SU-DHL-6 (cell line): Measurements from ENCODE around the gene CYTH1.

Source experiments
- H2AFZ ChIP-seq: fragments of 200-600 bp; sonication (generic); 2 replicates; pipeline ENCODE4 v1.6.1; 2014; ENCODE audit warnings: low read depth, mild to moderate bottlenecking, moderate library complexity, mixed read lengths, antibody characterized with exemption, low read length; ENCODE audit not compliant: severe bottlenecking
- H3F3A ChIP-seq: fragments of 200-600 bp; shearing (Covaris generic); 2 replicates; pipeline ENCODE4 v1.6.0; 2016; ENCODE audit warnings: antibody characterized with exemption, mild to moderate bottlenecking; ENCODE audit not compliant: insufficient read depth
- H3K27ac ChIP-seq: fragments of 200-600 bp; sonication (generic); 2 replicates; pipeline ENCODE4 v1.5.1; 2016; ENCODE audit warnings: low read depth, mild to moderate bottlenecking, low read length, moderate library complexity, mixed read lengths
- H3K27me3 ChIP-seq: fragments of 200-600 bp; sonication (generic), shearing (Covaris generic); 2 replicates; pipeline ENCODE4 v1.6.0; 2014; ENCODE audit warnings: mild to moderate bottlenecking, low read length
- H3K36me3 ChIP-seq: fragments of 200-600 bp; sonication (generic); 2 replicates; pipeline ENCODE4 v1.6.1; 2014; ENCODE audit warnings: mild to moderate bottlenecking, low read length, mixed read lengths
- H3K4me2 ChIP-seq: fragments of 300-600, 200-600 bp; shearing (Covaris generic), sonication (generic); 2 replicates; pipeline ENCODE4 v1.6.0; 2014; ENCODE audit warnings: low read length, low read depth, mild to moderate bottlenecking; ENCODE audit not compliant: poor library complexity, severe bottlenecking
- H3K4me3 ChIP-seq: fragments of 200-600 bp; sonication (generic); 2 replicates; pipeline ENCODE4 v1.5.1; 2014; ENCODE audit warnings: antibody characterized with exemption, low read length, mild to moderate bottlenecking, mixed read lengths; ENCODE audit not compliant: insufficient read depth, poor library complexity, severe bottlenecking
- H3K79me2 ChIP-seq: fragments of 200-600 bp; sonication (generic); 2 replicates; pipeline ENCODE4 v1.6.1; 2014; ENCODE audit warnings: mild to moderate bottlenecking, low read length, moderate library complexity; ENCODE audit not compliant: insufficient read depth
- H3K9ac ChIP-seq: fragments of 200-600 bp; sonication (generic); 2 replicates; pipeline ENCODE4 v1.7.0; 2014; ENCODE audit warnings: mild to moderate bottlenecking, low read length
- H3K9me2 ChIP-seq: fragments of 200-600 bp; sonication (generic); replicated peaks from 2 replicates; pipeline ENCODE4 v1.6.1; 2014; ENCODE audit warnings: low read length; ENCODE audit not compliant: insufficient read depth
- H3K9me3 ChIP-seq: fragments of 200-600 bp; sonication (generic); 2 replicates; pipeline ENCODE4 v1.6.1; 2014; ENCODE audit warnings: low read length, mixed read lengths; ENCODE audit not compliant: insufficient read depth
- H4K20me1 ChIP-seq: fragments of 200-600 bp; sonication (generic); 2 replicates; pipeline ENCODE4 v1.6.1; 2014; ENCODE audit warnings: low read depth, mild to moderate bottlenecking, antibody characterized with exemption, low read length, moderate library complexity, mixed read lengths
- EZH2phosphoT487 ChIP-seq: fragments of 200-600 bp; sonication (generic), shearing (Covaris generic); conservative IDR thresholded peaks from 2 replicates; pipeline ENCODE4 v1.6.1; 2018; ENCODE audit warnings: mild to moderate bottlenecking, antibody characterized with exemption, low read length, moderate library complexity, mixed read lengths
- TF ChIP-seq, protein P1 (sequence below): fragments of 200-600 bp; sonication (generic); IDR thresholded peaks from one replicate; pipeline ENCODE4 v1.5.1; 2017; ENCODE audit warnings: antibody characterized with exemption, mild to moderate bottlenecking, low read length, moderate library complexity; ENCODE audit not compliant: insufficient read depth, poor library complexity, severe bottlenecking

CYTH1 gene

DNA sequence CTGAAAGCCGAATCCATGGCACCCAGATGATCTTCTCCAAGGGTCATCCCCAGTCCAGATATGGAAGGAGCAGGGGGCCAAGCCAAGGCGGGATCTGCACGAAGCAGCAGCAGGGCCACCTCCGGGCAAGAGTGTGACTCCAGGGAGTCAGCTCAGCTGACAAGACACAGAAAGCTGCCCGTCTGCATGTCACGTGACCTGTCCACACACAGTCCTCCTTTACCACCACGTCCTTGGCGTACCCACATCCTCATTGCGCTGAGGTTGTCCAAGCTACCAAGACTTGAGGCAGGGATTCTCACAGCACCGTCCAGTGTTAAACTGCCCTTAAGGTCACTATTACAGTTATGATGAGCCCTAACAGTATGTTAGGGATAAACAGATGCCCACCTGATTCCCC lies 11.3 kb upstream of the CYTH1 start:
- no peaks in the 10 kb centered on the region for H3F3A ChIP-seq
- H3K4me3 ChIP-seq, result no peak overlapping the region
- no peaks in the 10 kb centered on the region for H3K79me2 ChIP-seq
- H3K9me3 ChIP-seq, result no peaks in the 10 kb centered on the region
- no peaks in the 10 kb centered on the region for H3K27me3 ChIP-seq
- no peak overlapping the region for H3K27ac ChIP-seq
- H3K36me3 ChIP-seq, result no peaks in the 10 kb centered on the region
- no peak overlapping the region for H3K4me2 ChIP-seq
- TF ChIP-seq, protein P1, sequence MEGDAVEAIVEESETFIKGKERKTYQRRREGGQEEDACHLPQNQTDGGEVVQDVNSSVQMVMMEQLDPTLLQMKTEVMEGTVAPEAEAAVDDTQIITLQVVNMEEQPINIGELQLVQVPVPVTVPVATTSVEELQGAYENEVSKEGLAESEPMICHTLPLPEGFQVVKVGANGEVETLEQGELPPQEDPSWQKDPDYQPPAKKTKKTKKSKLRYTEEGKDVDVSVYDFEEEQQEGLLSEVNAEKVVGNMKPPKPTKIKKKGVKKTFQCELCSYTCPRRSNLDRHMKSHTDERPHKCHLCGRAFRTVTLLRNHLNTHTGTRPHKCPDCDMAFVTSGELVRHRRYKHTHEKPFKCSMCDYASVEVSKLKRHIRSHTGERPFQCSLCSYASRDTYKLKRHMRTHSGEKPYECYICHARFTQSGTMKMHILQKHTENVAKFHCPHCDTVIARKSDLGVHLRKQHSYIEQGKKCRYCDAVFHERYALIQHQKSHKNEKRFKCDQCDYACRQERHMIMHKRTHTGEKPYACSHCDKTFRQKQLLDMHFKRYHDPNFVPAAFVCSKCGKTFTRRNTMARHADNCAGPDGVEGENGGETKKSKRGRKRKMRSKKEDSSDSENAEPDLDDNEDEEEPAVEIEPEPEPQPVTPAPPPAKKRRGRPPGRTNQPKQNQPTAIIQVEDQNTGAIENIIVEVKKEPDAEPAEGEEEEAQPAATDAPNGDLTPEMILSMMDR, result no peak
- no peak for TF ChIP-seq EZH2phosphoT487
- no peaks in the 10 kb centered on the region for H4K20me1 ChIP-seq
- H2AFZ ChIP-seq, result no peak overlapping the region
- H3K9me2 ChIP-seq, result no peaks in the 10 kb centered on the region
- no peak overlapping the region for H3K9ac ChIP-seq

GRCh38 chr17:78791840-78792709 lies 10.0 kb upstream of the CYTH1 start:
- no peak overlapping the region for H3K4me3 ChIP-seq
- 0 out of 2 replicates have a peak, but pooled peaks cover 2% of the 10 kb centered on the region for H3F3A ChIP-seq
- H4K20me1 ChIP-seq, result no peaks in the 10 kb centered on the region
- H3K27ac ChIP-seq, result no peak overlapping the region
- TF ChIP-seq EZH2phosphoT487, result no peak
- TF ChIP-seq, protein P1, result no peak
- H3K27me3 ChIP-seq, result no peaks in the 10 kb centered on the region
- H3K9ac ChIP-seq, result no peak overlapping the region
- no peak overlapping the region for H2AFZ ChIP-seq
- H3K4me2 ChIP-seq, result no peak overlapping the region
- H3K36me3 ChIP-seq, result no peaks in the 10 kb centered on the region
- no peaks in the 10 kb centered on the region for H3K9me2 ChIP-seq
- no peaks in the 10 kb centered on the region for H3K9me3 ChIP-seq
- H3K79me2 ChIP-seq, result no peaks in the 10 kb centered on the region

GRCh38 chr17:78790552-78790951 lies 8.5 kb upstream of the CYTH1 start:
- no peak overlapping the region for H3K4me3 ChIP-seq
- H3F3A ChIP-seq, result 0 out of 2 replicates have a peak, but pooled peaks cover 2% of the 10 kb centered on the region
- no peak overlapping the region for H3K9ac ChIP-seq
- no peak overlapping the region for H2AFZ ChIP-seq
- H3K27ac ChIP-seq, result no peak overlapping the region
- TF ChIP-seq, protein P1, result no peak
- no peak for TF ChIP-seq EZH2phosphoT487
- no peaks in the 10 kb centered on the region for H3K9me2 ChIP-seq
- no peaks in the 10 kb centered on the region for H3K9me3 ChIP-seq
- H3K79me2 ChIP-seq, result no peaks in the 10 kb centered on the region
- no peaks in the 10 kb centered on the region for H4K20me1 ChIP-seq
- H3K4me2 ChIP-seq, result no peak overlapping the region
- H3K36me3 ChIP-seq, result no peaks in the 10 kb centered on the region
- H3K27me3 ChIP-seq, result no peaks in the 10 kb centered on the region
